GM19372 (cell line): ENCODE data around the gene LNX2.
A peak's percentile ranks its signal among the peaks of the same experiment; 100 is the strongest.
"Not testable (repeated sequence)": the region's sequence is repeated elsewhere in the genome, so short reads cannot be mapped to it uniquely, and the experiment has no call there.

Experiments
- ATAC-seq: cut with Tn5 transposase; IDR thresholded peaks from one replicate; pipeline ENCODE4 v1.9.1; 2021; ENCODE audit warnings: mild to moderate bottlenecking, low read depth, moderate library complexity; ENCODE audit not compliant: unreplicated experiment

LNX2 gene

GRCh38 chr13:27638001-27638400 is 17.7 kb upstream of the LNX2 start:
- no peak for ATAC-seq

- no peak for ATAC-seq
These were observed 16.9 kb upstream of the LNX2 start for GRCh38 chr13:27637289-27637626.

GRCh38 chr13:27636589-27637288 is 16.4 kb upstream of the LNX2 start:
- no peak for ATAC-seq

- no peak for ATAC-seq
These were observed 14.9 kb upstream of the LNX2 start for GRCh38 chr13:27635266-27635665.

GRCh38 chr13:27634791-27635190 is 14.5 kb upstream of the LNX2 start:
- no peak for ATAC-seq

- no peak for ATAC-seq
These were observed 13.9 kb upstream of the LNX2 start for GRCh38 chr13:27634231-27634630.

- ATAC-seq, result no peak
These were observed 12.3 kb upstream of the LNX2 start for GRCh38 chr13:27632648-27633047.

- ATAC-seq, result no peak
These were observed 11.9 kb upstream of the LNX2 start for GRCh38 chr13:27632214-27632613.

- no peak for ATAC-seq
These were observed 11.3 kb upstream of the LNX2 start for GRCh38 chr13:27631665-27632064.

GRCh38 chr13:27631156-27631555 is 10.8 kb upstream of the LNX2 start:
- ATAC-seq, result no peak

GRCh38 chr13:27628766-27629165 is 8.4 kb upstream of the LNX2 start:
- not testable (repeated sequence) for ATAC-seq

- ATAC-seq, result no peak
These were observed 7.8 kb upstream of the LNX2 start for GRCh38 chr13:27628081-27628480.

GRCh38 chr13:27627380-27627779 is 7.1 kb upstream of the LNX2 start:
- no peak for ATAC-seq

- no peak for ATAC-seq
These were observed 5.5 kb upstream of the LNX2 start for GRCh38 chr13:27625839-27626238.

- no peak for ATAC-seq
These were observed 3.7 kb upstream of the LNX2 start for GRCh38 chr13:27624071-27624470.

GRCh38 chr13:27622881-27623280 is 2.6 kb upstream of the LNX2 start:
- ATAC-seq, result no peak

- ATAC-seq, result no peak
These were observed 1.9 kb upstream of the LNX2 start for GRCh38 chr13:27622102-27622820.

- peak; percentile 58 for ATAC-seq
These were observed 1.2 kb upstream of the LNX2 start, which contains the start of gene POLR1D for GRCh38 chr13:27621366-27622101. Gene POLR1D (plus strand): TSS chr13:27621892. CDS start chr13:27621984, 92 bp downstream.

GRCh38 chr13:27621116-27621365 is 712 bp upstream of the LNX2 start:
- ATAC-seq, result no peak

- ATAC-seq, result peak; percentile 22
These were observed 477 bp downstream of the LNX2 start for GRCh38 chr13:27619728-27620376.

GRCh38 chr13:27619093-27619727 is 1.1 kb downstream of the LNX2 start:
- ATAC-seq, result no peak
